DOHH2 (cell line): Measurements from ENCODE around the gene LIPC.

Source experiments
- H3F3A ChIP-seq: fragments of 200-600 bp; sonication (generic), shearing (Covaris generic); 2 replicates; pipeline ENCODE4 v1.6.0; 2016; ENCODE audit warnings: antibody characterized with exemption, mild to moderate bottlenecking; ENCODE audit not compliant: control insufficient read depth, insufficient read depth
- H3K27ac ChIP-seq: fragments of 200-600 bp; sonication (generic); 2 replicates; pipeline ENCODE4 v1.5.1; 2014; ENCODE audit warnings: low read depth, mild to moderate bottlenecking, low read length, moderate library complexity
- H3K27me3 ChIP-seq: fragments of 200-600 bp; sonication (generic); 2 replicates; pipeline ENCODE4 v1.6.1; 2014; ENCODE audit warnings: mild to moderate bottlenecking, low read length, mixed read lengths; ENCODE audit not compliant: control insufficient read depth
- H3K36me3 ChIP-seq: fragments of 200-600 bp; sonication (generic); 2 replicates; pipeline ENCODE4 v1.6.1; 2014; ENCODE audit warnings: mild to moderate bottlenecking, low read length, moderate library complexity, mixed read lengths; ENCODE audit not compliant: control insufficient read depth
- H3K4me1 ChIP-seq: fragments of 200-600 bp; sonication (generic); 2 replicates; pipeline ENCODE4 v1.6.1; 2014; ENCODE audit warnings: mild to moderate bottlenecking, low read length, mixed read lengths; ENCODE audit not compliant: control insufficient read depth
- H3K4me2 ChIP-seq: fragments of 200-600 bp; sonication (generic); 2 replicates; pipeline ENCODE4 v1.6.0; 2014; ENCODE audit warnings: mild to moderate bottlenecking, low read length, moderate library complexity
- H3K4me3 ChIP-seq: fragments of 200-600 bp; sonication (generic); 2 replicates; pipeline ENCODE4 v1.5.1; 2014; ENCODE audit warnings: mild to moderate bottlenecking, low read length, mixed read lengths
- H3K79me2 ChIP-seq: fragments of 200-600 bp; sonication (generic); 2 replicates; pipeline ENCODE4 v1.6.1; 2014; ENCODE audit warnings: mild to moderate bottlenecking, low read length, mixed read lengths; ENCODE audit not compliant: control insufficient read depth
- H3K9me2 ChIP-seq: fragments of 200-600 bp; sonication (generic); replicated peaks from 2 replicates; pipeline ENCODE4 v1.6.1; 2014; ENCODE audit warnings: mild to moderate bottlenecking, low read length, mixed read lengths; ENCODE audit not compliant: control insufficient read depth
- H3K9me3 ChIP-seq: fragments of 200-600 bp; sonication (generic); 2 replicates; pipeline ENCODE4 v1.6.1; 2014; ENCODE audit warnings: antibody characterized with exemption, low read length, mixed read lengths; ENCODE audit not compliant: control insufficient read depth, insufficient read depth
- H4K20me1 ChIP-seq: fragments of 200-600 bp; sonication (generic); 2 replicates; pipeline ENCODE4 v1.6.0; 2014; ENCODE audit warnings: low read depth, mild to moderate bottlenecking, antibody characterized with exemption, low read length, moderate library complexity; ENCODE audit not compliant: control insufficient read depth, insufficient read depth
- EZH2phosphoT487 ChIP-seq: fragments of 200-600 bp; sonication (generic); IDR thresholded peaks from 2 replicates; pipeline ENCODE4 v1.6.1; 2017; ENCODE audit warnings: borderline replicate concordance, mild to moderate bottlenecking, antibody characterized with exemption, low read length, moderate library complexity, mixed read lengths
- TF ChIP-seq, protein P1 (sequence below): fragments of 200-600 bp; sonication (generic); IDR thresholded peaks from one replicate; pipeline ENCODE4 v1.5.1; 2014; ENCODE audit warnings: antibody characterized with exemption, mild to moderate bottlenecking, low read depth, low read length; ENCODE audit not compliant: poor library complexity, severe bottlenecking

LIPC gene

DNA sequence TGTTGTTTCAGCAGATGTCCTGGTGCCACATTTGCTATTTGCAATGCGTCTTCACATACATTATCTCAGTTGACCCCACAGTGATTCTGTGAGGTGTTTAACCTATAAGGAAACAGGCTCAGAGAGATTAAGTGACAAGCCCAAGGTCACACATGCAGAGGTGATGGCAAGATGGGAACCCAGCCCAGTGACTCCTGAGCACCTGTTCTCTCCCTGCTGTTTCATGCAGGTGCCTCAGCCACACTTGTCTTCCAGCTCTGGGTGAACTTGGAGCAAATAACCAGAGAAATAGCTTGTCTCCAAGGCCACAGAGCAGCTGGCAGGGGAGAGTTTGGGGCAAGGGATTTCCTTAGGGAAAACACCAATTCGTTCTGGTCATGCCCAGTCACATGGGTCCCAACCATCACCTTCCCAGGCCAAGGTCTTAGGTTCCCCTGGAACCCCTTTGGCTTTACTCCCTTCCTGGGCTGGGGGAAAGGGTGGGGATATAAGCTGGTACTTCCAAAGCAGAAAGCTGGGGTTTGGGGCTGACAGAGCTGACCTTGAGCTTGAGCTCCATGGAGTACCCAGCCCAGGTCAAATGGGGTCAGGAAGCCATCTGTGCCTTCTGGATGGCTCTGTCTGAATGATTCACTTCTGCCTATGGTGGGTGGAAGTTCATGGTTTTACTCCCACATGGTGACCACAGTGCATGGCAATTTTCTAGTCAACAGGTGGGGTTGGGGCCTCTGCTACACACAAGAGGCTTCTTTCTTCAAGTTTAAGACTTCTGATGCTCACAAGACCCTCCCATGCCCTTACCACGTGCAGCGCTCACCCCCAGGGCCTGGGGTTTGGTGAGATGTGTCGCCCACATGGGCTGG lies 22.4 kb downstream of the LIPC start:
- TF ChIP-seq EZH2phosphoT487 = no peak
- TF ChIP-seq, protein P1, sequence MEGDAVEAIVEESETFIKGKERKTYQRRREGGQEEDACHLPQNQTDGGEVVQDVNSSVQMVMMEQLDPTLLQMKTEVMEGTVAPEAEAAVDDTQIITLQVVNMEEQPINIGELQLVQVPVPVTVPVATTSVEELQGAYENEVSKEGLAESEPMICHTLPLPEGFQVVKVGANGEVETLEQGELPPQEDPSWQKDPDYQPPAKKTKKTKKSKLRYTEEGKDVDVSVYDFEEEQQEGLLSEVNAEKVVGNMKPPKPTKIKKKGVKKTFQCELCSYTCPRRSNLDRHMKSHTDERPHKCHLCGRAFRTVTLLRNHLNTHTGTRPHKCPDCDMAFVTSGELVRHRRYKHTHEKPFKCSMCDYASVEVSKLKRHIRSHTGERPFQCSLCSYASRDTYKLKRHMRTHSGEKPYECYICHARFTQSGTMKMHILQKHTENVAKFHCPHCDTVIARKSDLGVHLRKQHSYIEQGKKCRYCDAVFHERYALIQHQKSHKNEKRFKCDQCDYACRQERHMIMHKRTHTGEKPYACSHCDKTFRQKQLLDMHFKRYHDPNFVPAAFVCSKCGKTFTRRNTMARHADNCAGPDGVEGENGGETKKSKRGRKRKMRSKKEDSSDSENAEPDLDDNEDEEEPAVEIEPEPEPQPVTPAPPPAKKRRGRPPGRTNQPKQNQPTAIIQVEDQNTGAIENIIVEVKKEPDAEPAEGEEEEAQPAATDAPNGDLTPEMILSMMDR = no peak
- no peak overlapping the region for H3K4me3 ChIP-seq
- H3F3A ChIP-seq = no peaks in the 10 kb centered on the region
- no peaks in the 10 kb centered on the region for H3K36me3 ChIP-seq
- no peaks in the 10 kb centered on the region for H3K9me2 ChIP-seq
- H3K9me3 ChIP-seq = no peaks in the 10 kb centered on the region
- H3K79me2 ChIP-seq = no peaks in the 10 kb centered on the region
- peaks cover 11% of the 10 kb centered on the region; the same call in 1 of the 2 replicates for H3K27me3 ChIP-seq
- no peak overlapping the region for H3K27ac ChIP-seq
- no peaks in the 10 kb centered on the region for H3K4me1 ChIP-seq
- H4K20me1 ChIP-seq = no peaks in the 10 kb centered on the region
- H3K4me2 ChIP-seq = no peak overlapping the region

GRCh38 chr15:58454950-58455401 lies 23.2 kb downstream of the LIPC start:
- H3K4me1 ChIP-seq = no peaks in the 10 kb centered on the region

DNA sequence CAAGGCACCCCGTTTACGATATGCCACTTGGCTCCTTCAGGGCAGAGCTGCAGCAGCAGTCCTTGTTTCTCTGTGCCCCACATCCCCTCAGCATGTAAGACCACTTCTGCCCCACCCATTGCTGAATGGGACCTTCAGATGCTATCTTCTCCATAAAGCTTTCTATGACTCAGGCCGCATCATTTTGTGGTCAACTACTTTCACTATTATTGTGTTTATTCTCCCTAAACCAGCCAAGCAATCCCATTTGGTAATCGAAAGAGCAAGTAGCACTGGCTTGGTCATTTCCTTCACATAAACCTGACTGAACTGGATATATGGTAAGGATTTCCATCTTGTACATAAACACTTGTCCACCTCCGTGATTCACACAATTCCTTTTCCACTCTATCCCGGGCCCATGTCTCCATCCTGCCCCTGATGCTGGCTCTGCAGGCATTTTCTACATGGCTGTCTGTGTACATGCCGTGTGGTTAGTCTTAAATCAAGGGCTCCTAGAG lies 25.7 kb downstream of the LIPC start:
- Histone ChIP-seq H3K4me3 (no peak overlapping the region), H3K9me3 (no peaks in the 10 kb centered on the region), H3F3A (no peaks in the 10 kb centered on the region), H3K27ac (no peak overlapping the region), H3K79me2 (no peaks in the 10 kb centered on the region), H3K9me2 (no peaks in the 10 kb centered on the region), H4K20me1 (no peaks in the 10 kb centered on the region), H3K4me1 (no peaks in the 10 kb centered on the region), H3K4me2 (no peak overlapping the region), H3K36me3 (no peaks in the 10 kb centered on the region), H3K27me3 (peaks cover 27% of the 10 kb centered on the region)
- TF ChIP-seq EZH2phosphoT487 = no peak
- TF ChIP-seq, protein P1 = no peak

More at GRCh38 chr15:58454950-58455401, 23.2 kb downstream of the LIPC start:
- no peak overlapping the region for H3K4me2 ChIP-seq
- H3K27ac ChIP-seq = no peak overlapping the region
- no peak overlapping the region for H3K4me3 ChIP-seq
- H3K79me2 ChIP-seq = no peaks in the 10 kb centered on the region
- no peaks in the 10 kb centered on the region for H3K9me2 ChIP-seq
- H3K27me3 ChIP-seq = peaks cover 16% of the 10 kb centered on the region
- H3F3A ChIP-seq = no peaks in the 10 kb centered on the region
- TF ChIP-seq EZH2phosphoT487 = no peak
- TF ChIP-seq, protein P1 = no peak
- no peaks in the 10 kb centered on the region for H3K36me3 ChIP-seq
- H3K9me3 ChIP-seq = no peaks in the 10 kb centered on the region
- no peaks in the 10 kb centered on the region for H4K20me1 ChIP-seq
